Tibial nerve (tissue), 4 donors: ENCODE data around the gene ACTR1A.

Source experiments
- EP300 ChIP-seq, 2 donors: sonication (generic); formaldehyde crosslinking; IDR thresholded peaks; one replicate each; pipeline ENCODE4 v1.6.1; 2017; ENCODE audit warnings: antibody characterized with exemption in 2 of 2, mild to moderate bottlenecking in 1 of 2
- POLR2A ChIP-seq, 2 donors: fragments of 450-650 bp; IDR thresholded peaks; one replicate each; pipeline ENCODE4 v1.6.1; 2017; ENCODE audit warnings: antibody characterized with exemption in 2 of 2, mild to moderate bottlenecking in 2 of 2, moderate library complexity in 2 of 2
- TF ChIP-seq, protein P1 (sequence below), 5 experiments: fragments of 200-600 bp in 3 of 5; fragments of 450-650 bp in 2 of 5; sonication (generic) in 3 of 5; IDR thresholded peaks; one replicate each; pipeline ENCODE4 v1.5.1; 2016 to 2019; ENCODE audit warnings: antibody characterized with exemption in 5 of 5, mild to moderate bottlenecking in 3 of 5, moderate library complexity in 2 of 5

DNA sequence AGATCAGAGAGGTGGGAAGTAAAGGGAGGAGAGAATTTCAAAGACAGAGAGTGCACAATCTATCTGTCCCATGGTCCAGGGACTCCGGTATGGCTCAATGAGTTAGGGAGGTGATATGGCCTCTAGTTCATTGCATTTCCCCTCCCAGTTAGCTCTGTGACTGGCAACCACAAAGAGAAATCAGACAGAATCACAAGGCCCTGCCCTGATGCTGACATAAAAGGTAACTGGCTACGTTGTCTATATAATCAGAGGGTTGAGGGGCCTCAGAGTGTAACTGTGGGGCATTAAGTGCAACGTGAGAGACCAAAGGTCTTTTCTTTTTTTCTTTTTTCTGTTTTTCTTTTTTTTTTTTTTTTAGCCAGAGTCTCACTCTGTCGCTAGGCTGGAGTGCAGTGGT lies 43.9 kb downstream of the ACTR1A start:
- TF ChIP-seq, protein P1, sequence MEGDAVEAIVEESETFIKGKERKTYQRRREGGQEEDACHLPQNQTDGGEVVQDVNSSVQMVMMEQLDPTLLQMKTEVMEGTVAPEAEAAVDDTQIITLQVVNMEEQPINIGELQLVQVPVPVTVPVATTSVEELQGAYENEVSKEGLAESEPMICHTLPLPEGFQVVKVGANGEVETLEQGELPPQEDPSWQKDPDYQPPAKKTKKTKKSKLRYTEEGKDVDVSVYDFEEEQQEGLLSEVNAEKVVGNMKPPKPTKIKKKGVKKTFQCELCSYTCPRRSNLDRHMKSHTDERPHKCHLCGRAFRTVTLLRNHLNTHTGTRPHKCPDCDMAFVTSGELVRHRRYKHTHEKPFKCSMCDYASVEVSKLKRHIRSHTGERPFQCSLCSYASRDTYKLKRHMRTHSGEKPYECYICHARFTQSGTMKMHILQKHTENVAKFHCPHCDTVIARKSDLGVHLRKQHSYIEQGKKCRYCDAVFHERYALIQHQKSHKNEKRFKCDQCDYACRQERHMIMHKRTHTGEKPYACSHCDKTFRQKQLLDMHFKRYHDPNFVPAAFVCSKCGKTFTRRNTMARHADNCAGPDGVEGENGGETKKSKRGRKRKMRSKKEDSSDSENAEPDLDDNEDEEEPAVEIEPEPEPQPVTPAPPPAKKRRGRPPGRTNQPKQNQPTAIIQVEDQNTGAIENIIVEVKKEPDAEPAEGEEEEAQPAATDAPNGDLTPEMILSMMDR (IDR thresholded peaks at IDR 0.05) = no peak
- TF ChIP-seq EP300 (IDR thresholded peaks at IDR 0.05) = no peak
- TF ChIP-seq POLR2A (IDR thresholded peaks at IDR 0.05) = no peak
